GM11168 (cell line): Measurements from ENCODE around the gene TAL2.

Experiments used
- in situ Hi-C: fragments of 300-500 bp; cut with MboI; formaldehyde crosslinking; loops from one replicate; pipeline ENCODE4 v1.12.0; 2022; ENCODE audit warnings: low sequenced_read_pairs; ENCODE audit not compliant: unreplicated experiment

The TAL2 gene

DNA sequence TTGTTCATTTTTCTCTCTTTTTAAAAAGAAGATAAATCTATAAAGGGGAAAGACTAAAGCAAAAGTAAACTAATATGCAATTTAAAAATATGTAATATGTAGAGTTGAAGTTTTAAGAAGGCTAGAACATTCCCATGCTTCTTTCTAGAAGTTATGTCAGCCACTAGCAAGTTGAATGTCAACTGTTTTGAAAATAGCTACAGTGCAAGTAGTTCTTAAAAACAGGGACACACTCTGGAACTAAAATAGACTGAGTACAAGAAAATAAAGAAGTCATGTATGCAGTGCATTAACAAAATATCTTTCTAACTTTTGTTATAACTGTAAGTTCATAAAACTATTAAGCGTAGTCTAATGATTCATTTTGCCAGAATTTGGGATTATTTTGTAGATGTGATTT, 40.0 kb downstream of the TAL2 start:
- in situ Hi-C loops = loop anchor here (25.0 kb wide), 2 partner anchors 90 to 265 kb away; partner anchors contain the start of gene FSD1L

DNA sequence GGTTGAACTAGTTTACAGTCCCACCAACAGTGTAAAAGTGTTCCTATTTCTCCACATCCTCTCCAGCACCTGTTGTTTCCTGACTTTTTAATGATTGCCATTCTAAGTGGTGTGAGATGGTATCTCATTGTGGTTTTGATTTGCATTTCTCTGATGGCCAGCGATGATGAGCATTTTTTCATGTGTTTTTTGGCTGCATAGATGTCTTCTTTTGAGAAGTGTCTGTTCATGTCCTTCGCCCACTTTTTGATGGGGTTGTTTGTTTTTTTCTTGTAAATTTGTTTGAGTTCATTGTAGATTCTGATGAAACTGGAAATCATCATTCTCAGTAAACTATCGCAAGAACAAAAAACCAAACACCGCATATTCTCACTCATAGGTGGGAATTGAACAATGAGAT, 41.4 kb downstream of the TAL2 start:
- in situ Hi-C loops = loop anchor here (25.0 kb wide), 2 partner anchors 91 to 266 kb away; partner anchors contain the start of gene FSD1L

DNA sequence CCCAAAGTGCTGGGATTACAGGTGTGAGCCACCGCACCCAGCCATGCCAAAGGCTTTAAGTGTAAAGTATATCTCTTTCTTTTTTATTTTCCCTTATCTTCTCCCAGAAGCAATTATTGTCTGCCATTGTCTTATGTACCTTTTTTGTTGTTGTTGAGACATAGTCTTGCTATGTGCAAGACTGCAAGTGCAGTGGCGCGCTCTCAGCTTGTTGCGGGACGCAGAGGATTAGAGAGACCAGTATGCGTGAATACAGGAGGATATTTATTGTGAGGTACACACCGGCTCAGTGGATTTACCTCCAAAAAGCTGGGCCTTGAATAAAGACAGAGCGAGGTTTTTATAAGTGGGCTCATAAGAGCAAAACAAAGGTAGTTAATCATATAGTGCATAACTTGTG, 43.9 kb downstream of the TAL2 start:
- in situ Hi-C loops = loop anchor here (25.0 kb wide), 2 partner anchors 94 to 269 kb away; partner anchors contain the start of gene FSD1L

- in situ Hi-C loops = loop anchor here (25.0 kb wide), 2 partner anchors 96 to 271 kb away; partner anchors contain the start of gene FSD1L
Measured at GRCh38 chr9:105708405-105708804, 46.1 kb downstream of the TAL2 start.

DNA sequence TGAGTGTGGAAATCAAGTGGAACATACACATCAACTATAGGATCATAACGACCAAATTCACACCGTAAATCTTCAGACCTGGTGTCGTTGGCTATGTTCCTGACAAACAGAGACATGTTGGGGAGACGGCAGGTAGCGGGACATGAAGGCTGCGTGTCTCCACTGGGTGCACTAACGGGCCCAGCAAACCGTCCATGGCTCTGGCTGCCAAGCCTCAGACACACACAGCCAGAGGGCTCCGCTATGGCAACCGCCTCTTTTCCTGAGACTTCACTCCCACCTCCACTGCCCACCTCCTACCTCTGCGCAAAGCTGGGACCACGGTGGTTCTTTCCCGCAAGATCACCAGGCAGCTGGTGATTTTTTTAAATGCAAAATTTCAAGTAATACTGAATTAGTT, 48.4 kb downstream of the TAL2 start:
- in situ Hi-C loops = loop anchor here (25.0 kb wide), 2 partner anchors 98 to 273 kb away; partner anchors contain the start of gene FSD1L

DNA sequence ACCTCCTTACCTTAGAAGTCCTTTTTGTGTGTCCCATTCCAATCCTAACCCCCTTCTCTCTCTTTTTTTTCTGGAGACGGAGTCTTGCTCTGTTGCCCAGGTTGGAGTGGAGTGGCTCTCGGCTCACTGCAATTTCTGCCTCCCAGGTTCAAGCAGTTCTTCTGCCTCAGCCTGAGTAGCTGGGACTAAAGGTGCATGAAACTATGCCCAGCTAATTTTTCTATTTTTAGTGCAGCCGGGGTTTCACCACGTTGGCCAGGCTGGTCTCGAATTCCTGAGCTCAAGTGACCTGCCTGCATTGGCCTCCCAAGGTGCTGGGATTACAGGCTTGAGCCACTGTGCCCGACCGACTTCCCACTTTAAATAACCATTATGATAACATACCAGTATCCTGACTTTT, 49.6 kb downstream of the TAL2 start:
- in situ Hi-C loops = loop anchor here (25.0 kb wide), 2 partner anchors 100 to 275 kb away; partner anchors contain the start of gene FSD1L

DNA sequence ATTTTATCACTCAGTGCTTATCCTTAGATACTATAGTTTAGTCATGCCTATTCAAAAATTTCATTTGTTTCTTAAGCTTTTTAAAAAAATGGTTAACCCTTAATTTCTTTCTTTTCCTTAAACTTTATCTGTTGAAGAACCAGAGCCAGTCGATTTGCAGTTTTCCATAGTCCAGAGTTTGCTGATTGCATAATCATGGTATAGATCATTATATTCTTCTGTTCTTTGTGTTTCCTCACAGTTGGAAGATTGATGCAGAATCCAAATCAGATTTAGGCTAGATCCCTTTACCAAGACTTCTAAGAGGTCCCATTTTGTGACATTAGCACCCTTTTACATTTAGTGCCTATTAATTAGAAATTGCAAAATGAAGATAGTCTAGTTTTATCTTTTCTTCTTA, 50.0 kb downstream of the TAL2 start:
- in situ Hi-C loops = loop anchor here (25.0 kb wide), 2 partner anchors 100 to 275 kb away; partner anchors contain the start of gene FSD1L
